ENCODE data around the gene GKN1. TPM values are rescaled to one million over a fixed set of nuclear protein-coding genes. Genes with fewer than 3 reads are reported as not detected.

Gene GKN1
- total RNA-seq, 2 experiments from 2014 or later = not detected

GRCh38 chr2:68994864-68995263 is 20.4 kb downstream of the GKN1 start:
- H3K36me3 Mint-ChIP-seq (ENCODE audit: low read depth) = no peaks in the 10 kb centered on the region
- H3K9me3 Mint-ChIP-seq = no peaks in the 10 kb centered on the region
- H3K4me1 Mint-ChIP-seq = no peaks in the 10 kb centered on the region
- CTCF ChIA-PET = interaction anchor here (1.1 kb wide), 1 partner anchor 20 kb away, joined by 4 read pairs; no protein-coding TSS in a partner anchor
- H3K4me3 Mint-ChIP-seq = no peak overlapping the region
- POLR2A ChIA-PET = no interaction called here
- H3K27me3 Mint-ChIP-seq = peaks cover 47% of the 10 kb centered on the region
- no peak for DNase-seq
- no peak overlapping the region for H3K27ac Mint-ChIP-seq

GRCh38 chr2:68995916-68996315 is 21.5 kb downstream of the GKN1 start:
- ChIA-PET CTCF (no interaction called here), POLR2A (no interaction called here)
- Mint-ChIP-seq H3K9me3 (no peaks in the 10 kb centered on the region), H3K4me3 (no peak overlapping the region), H3K27me3 (peaks cover 49% of the 10 kb centered on the region), H3K27ac (no peak overlapping the region), H3K4me1 (no peaks in the 10 kb centered on the region), H3K36me3 (ENCODE audit: low read depth) (no peaks in the 10 kb centered on the region)
- DNase-seq = no peak

GRCh38 chr2:68997401-68997800 is 23.0 kb downstream of the GKN1 start:
- ChIA-PET CTCF (no interaction called here), POLR2A (no interaction called here)
- H3K4me1 Mint-ChIP-seq = no peaks in the 10 kb centered on the region
- no peaks in the 10 kb centered on the region for H3K36me3 Mint-ChIP-seq (ENCODE audit: low read depth)
- no peak overlapping the region for H3K4me3 Mint-ChIP-seq
- no peak overlapping the region for H3K27ac Mint-ChIP-seq
- DNase-seq = no peak
- H3K9me3 Mint-ChIP-seq = no peaks in the 10 kb centered on the region
- H3K27me3 Mint-ChIP-seq = peaks cover 51% of the 10 kb centered on the region

GRCh38 chr2:69001879-69002278 is 27.4 kb downstream of the GKN1 start:
- POLR2A ChIA-PET = no interaction called here
- peaks cover 2% of the 10 kb centered on the region for H3K9me3 Mint-ChIP-seq
- DNase-seq = no peak
- H3K27me3 Mint-ChIP-seq = peaks cover 50% of the 10 kb centered on the region
- H3K4me3 Mint-ChIP-seq = no peak overlapping the region
- no peaks in the 10 kb centered on the region for H3K36me3 Mint-ChIP-seq (ENCODE audit: low read depth)
- CTCF ChIA-PET = interaction anchor here (1.1 kb wide), 1 partner anchor 9 kb away, joined by 3 read pairs; no protein-coding TSS in a partner anchor
- no peaks in the 10 kb centered on the region for H3K4me1 Mint-ChIP-seq
- no peak overlapping the region for H3K27ac Mint-ChIP-seq

- no peaks in the 10 kb centered on the region for H3K4me1 Mint-ChIP-seq
- H3K4me3 Mint-ChIP-seq = no peak overlapping the region
- no peak for DNase-seq
- peaks cover 2% of the 10 kb centered on the region for H3K9me3 Mint-ChIP-seq
- no peak overlapping the region for H3K27ac Mint-ChIP-seq
- peaks cover 48% of the 10 kb centered on the region for H3K27me3 Mint-ChIP-seq
- ChIA-PET POLR2A (no interaction called here), CTCF (no interaction called here)
- no peaks in the 10 kb centered on the region for H3K36me3 Mint-ChIP-seq (ENCODE audit: low read depth)
Observed at GRCh38 chr2:69003731-69004130, 29.3 kb downstream of the GKN1 start.

GRCh38 chr2:69007169-69007568 is 32.7 kb downstream of the GKN1 start:
- peaks cover 57% of the 10 kb centered on the region for H3K27me3 Mint-ChIP-seq
- no peaks in the 10 kb centered on the region for H3K36me3 Mint-ChIP-seq (ENCODE audit: low read depth)
- no peak for DNase-seq
- no peak overlapping the region for H3K27ac Mint-ChIP-seq
- ChIA-PET CTCF (no interaction called here), POLR2A (no interaction called here)
- H3K4me3 Mint-ChIP-seq = no peak overlapping the region
- H3K4me1 Mint-ChIP-seq = no peaks in the 10 kb centered on the region
- peaks cover 2% of the 10 kb centered on the region for H3K9me3 Mint-ChIP-seq

GRCh38 chr2:69007603-69008002 is 33.2 kb downstream of the GKN1 start:
- peaks cover 3% of the 10 kb centered on the region for H3K4me1 Mint-ChIP-seq
- DNase-seq = no peak
- POLR2A ChIA-PET = no interaction called here
- no peak overlapping the region for H3K4me3 Mint-ChIP-seq
- peaks cover 2% of the 10 kb centered on the region for H3K9me3 Mint-ChIP-seq
- no peaks in the 10 kb centered on the region for H3K36me3 Mint-ChIP-seq (ENCODE audit: low read depth)
- CTCF ChIA-PET = no interaction called here
- H3K27ac Mint-ChIP-seq = no peak overlapping the region
- H3K27me3 Mint-ChIP-seq = peaks cover 58% of the 10 kb centered on the region

GRCh38 chr2:69010437-69011194 is 36.2 kb downstream of the GKN1 start:
- CTCF ChIA-PET = interaction anchor here (0.6 to 1.1 kb wide), 3 partner anchors 9 to 200 kb away, joined by 3 read pairs; no protein-coding TSS in a partner anchor

GRCh38 chr2:69011611-69012157 is 37.2 kb downstream of the GKN1 start:
- peaks cover 61% of the 10 kb centered on the region for H3K27me3 Mint-ChIP-seq
- ChIA-PET CTCF (interaction anchor here (0.5 to 0.9 kb wide), 3 partner anchors 43 to 201 kb away, joined by 3 read pairs; no protein-coding TSS in a partner anchor), POLR2A (no interaction called here)
- H3K4me3 Mint-ChIP-seq = no peak overlapping the region
- no peaks in the 10 kb centered on the region for H3K36me3 Mint-ChIP-seq (ENCODE audit: low read depth)
- DNase-seq = no peak
- peaks cover 15% of the 10 kb centered on the region for H3K4me1 Mint-ChIP-seq
- H3K27ac Mint-ChIP-seq = no peak overlapping the region
- H3K9me3 Mint-ChIP-seq = no peaks in the 10 kb centered on the region

More at GRCh38 chr2:69010437-69011194, 36.2 kb downstream of the GKN1 start:
- H3K27me3 Mint-ChIP-seq = peaks cover 68% of the 10 kb centered on the region
- peaks cover 15% of the 10 kb centered on the region for H3K4me1 Mint-ChIP-seq
- H3K27ac Mint-ChIP-seq = no peak overlapping the region
- POLR2A ChIA-PET = no interaction called here
- H3K36me3 Mint-ChIP-seq (ENCODE audit: low read depth) = no peaks in the 10 kb centered on the region
- no peaks in the 10 kb centered on the region for H3K9me3 Mint-ChIP-seq
- H3K4me3 Mint-ChIP-seq = no peak overlapping the region
- no peak for DNase-seq

- Mint-ChIP-seq H3K27ac (no peak overlapping the region), H3K9me3 (no peaks in the 10 kb centered on the region), H3K4me1 (peaks cover 15% of the 10 kb centered on the region), H3K36me3 (ENCODE audit: low read depth) (no peaks in the 10 kb centered on the region), H3K27me3 (peaks cover 63% of the 10 kb centered on the region), H3K4me3 (peak overlapping the region; percentile 63)
- peak; percentile 42 for DNase-seq
- ChIA-PET CTCF (interaction anchor here (0.5 to 0.9 kb wide), 5 partner anchors 16 to 1242 kb away, joined by 3 to 5 read pairs (median 3); no protein-coding TSS in a partner anchor), POLR2A (no interaction called here)
Observed at GRCh38 chr2:69012310-69013141, 38.1 kb downstream of the GKN1 start.

GRCh38 chr2:69013142-69013839 is 38.9 kb downstream of the GKN1 start, which contains the start of gene ANTXR1:
TSS of gene ANTXR1 (plus strand) at chr2:69013179. CDS start at chr2:69013500, 321 bp downstream.
- ChIA-PET CTCF (interaction anchor here (0.6 to 0.9 kb wide), 4 partner anchors 15 to 1242 kb away, joined by 3 to 5 read pairs (median 4); no protein-coding TSS in a partner anchor), POLR2A (no interaction called here)
- H3K9me3 Mint-ChIP-seq = no peaks in the 10 kb centered on the region
- no peaks in the 10 kb centered on the region for H3K36me3 Mint-ChIP-seq (ENCODE audit: low read depth)
- H3K4me3 Mint-ChIP-seq = peak within 1 kb of the TSS; percentile 63
- peaks cover 15% of the 10 kb centered on the region for H3K4me1 Mint-ChIP-seq
- DNase-seq = no peak
- H3K27ac Mint-ChIP-seq = no peak within 1 kb of the TSS
- H3K27me3 Mint-ChIP-seq = peaks cover 71% of the 10 kb centered on the region

GRCh38 chr2:69013840-69014821 is 39.7 kb downstream of the GKN1 start:
- Mint-ChIP-seq H3K27ac (no peak overlapping the region), H3K27me3 (peaks cover 78% of the 10 kb centered on the region), H3K9me3 (no peaks in the 10 kb centered on the region), H3K4me1 (peaks cover 15% of the 10 kb centered on the region), H3K36me3 (ENCODE audit: low read depth) (no peaks in the 10 kb centered on the region), H3K4me3 (peak overlapping the region; percentile 16)
- ChIA-PET CTCF (interaction anchor here (0.7 to 1.3 kb wide), 3 partner anchors 19 to 292 kb away, joined by 3 to 5 read pairs (median 4); no protein-coding TSS in a partner anchor), POLR2A (no interaction called here)
- DNase-seq = no peak
